ENCODE results near the gene ASIC3.

- TF ChIP-seq, protein P1, sequence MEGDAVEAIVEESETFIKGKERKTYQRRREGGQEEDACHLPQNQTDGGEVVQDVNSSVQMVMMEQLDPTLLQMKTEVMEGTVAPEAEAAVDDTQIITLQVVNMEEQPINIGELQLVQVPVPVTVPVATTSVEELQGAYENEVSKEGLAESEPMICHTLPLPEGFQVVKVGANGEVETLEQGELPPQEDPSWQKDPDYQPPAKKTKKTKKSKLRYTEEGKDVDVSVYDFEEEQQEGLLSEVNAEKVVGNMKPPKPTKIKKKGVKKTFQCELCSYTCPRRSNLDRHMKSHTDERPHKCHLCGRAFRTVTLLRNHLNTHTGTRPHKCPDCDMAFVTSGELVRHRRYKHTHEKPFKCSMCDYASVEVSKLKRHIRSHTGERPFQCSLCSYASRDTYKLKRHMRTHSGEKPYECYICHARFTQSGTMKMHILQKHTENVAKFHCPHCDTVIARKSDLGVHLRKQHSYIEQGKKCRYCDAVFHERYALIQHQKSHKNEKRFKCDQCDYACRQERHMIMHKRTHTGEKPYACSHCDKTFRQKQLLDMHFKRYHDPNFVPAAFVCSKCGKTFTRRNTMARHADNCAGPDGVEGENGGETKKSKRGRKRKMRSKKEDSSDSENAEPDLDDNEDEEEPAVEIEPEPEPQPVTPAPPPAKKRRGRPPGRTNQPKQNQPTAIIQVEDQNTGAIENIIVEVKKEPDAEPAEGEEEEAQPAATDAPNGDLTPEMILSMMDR (IDR thresholded peaks at IDR 0.05): no peak
- TF ChIP-seq POLR2A (IDR thresholded peaks at IDR 0.05): no peak
Measured at GRCh38 chr7:151013356-151013732, 35.0 kb upstream of the ASIC3 start.

Data from Peyer's patch (tissue), 4 donors.